Measurements from ENCODE around the gene STX2. TPM values are rescaled to one million over a fixed set of nuclear protein-coding genes. Genes with fewer than 3 reads are reported as not detected.
"Not testable (repeated sequence)": the region's sequence is repeated elsewhere in the genome, so short reads cannot be mapped to it uniquely, and the experiment has no call there.

The STX2 gene
- total RNA-seq, 4 donors from 2014 or later: 2.9 to 14.7 (median 4.7) TPM

DNA sequence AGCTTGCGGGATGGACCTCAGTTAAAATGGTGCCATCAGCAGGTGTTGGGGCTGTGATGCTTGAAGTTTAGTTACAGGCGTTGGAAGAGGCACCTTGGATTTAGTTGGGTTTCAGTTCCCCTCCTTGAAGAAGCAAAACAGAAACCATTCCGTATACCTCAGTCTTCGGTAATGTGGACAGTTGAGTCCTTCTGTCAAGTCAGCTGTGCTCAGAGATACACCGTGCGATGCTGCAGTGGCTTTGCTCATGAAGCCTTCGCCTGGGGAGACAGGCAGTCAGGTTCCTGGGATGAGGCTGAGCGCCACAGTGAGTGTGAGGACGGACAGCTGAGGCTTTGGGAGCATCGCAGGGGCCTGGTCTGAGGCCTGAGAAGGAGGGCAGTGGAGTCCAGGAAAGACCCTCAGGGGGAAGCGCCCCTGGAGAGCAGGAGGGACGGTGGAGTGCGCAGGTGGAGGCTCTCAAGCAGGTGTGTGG lies 40.2 kb upstream of the STX2 start:
- H3K4me3 ChIP-seq (ENCODE audit: low read depth, poor library complexity, severe bottlenecking): no peak overlapping the region
- DNase-seq (ENCODE audit: low spot score in 2 of 2): no peak
- 86 to 95% methylated on average over 13 of the region's 13 CpGs for WGBS, 2 donors
- TF ChIP-seq POLR2A (IDR thresholded peaks at IDR 0.05): no peak
- TF ChIP-seq, protein P1, sequence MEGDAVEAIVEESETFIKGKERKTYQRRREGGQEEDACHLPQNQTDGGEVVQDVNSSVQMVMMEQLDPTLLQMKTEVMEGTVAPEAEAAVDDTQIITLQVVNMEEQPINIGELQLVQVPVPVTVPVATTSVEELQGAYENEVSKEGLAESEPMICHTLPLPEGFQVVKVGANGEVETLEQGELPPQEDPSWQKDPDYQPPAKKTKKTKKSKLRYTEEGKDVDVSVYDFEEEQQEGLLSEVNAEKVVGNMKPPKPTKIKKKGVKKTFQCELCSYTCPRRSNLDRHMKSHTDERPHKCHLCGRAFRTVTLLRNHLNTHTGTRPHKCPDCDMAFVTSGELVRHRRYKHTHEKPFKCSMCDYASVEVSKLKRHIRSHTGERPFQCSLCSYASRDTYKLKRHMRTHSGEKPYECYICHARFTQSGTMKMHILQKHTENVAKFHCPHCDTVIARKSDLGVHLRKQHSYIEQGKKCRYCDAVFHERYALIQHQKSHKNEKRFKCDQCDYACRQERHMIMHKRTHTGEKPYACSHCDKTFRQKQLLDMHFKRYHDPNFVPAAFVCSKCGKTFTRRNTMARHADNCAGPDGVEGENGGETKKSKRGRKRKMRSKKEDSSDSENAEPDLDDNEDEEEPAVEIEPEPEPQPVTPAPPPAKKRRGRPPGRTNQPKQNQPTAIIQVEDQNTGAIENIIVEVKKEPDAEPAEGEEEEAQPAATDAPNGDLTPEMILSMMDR (IDR thresholded peaks at IDR 0.05): no peak
- intact Hi-C loops (cut with DNase I; ENCODE audit: low total_unique reads): no loop called here

DNA sequence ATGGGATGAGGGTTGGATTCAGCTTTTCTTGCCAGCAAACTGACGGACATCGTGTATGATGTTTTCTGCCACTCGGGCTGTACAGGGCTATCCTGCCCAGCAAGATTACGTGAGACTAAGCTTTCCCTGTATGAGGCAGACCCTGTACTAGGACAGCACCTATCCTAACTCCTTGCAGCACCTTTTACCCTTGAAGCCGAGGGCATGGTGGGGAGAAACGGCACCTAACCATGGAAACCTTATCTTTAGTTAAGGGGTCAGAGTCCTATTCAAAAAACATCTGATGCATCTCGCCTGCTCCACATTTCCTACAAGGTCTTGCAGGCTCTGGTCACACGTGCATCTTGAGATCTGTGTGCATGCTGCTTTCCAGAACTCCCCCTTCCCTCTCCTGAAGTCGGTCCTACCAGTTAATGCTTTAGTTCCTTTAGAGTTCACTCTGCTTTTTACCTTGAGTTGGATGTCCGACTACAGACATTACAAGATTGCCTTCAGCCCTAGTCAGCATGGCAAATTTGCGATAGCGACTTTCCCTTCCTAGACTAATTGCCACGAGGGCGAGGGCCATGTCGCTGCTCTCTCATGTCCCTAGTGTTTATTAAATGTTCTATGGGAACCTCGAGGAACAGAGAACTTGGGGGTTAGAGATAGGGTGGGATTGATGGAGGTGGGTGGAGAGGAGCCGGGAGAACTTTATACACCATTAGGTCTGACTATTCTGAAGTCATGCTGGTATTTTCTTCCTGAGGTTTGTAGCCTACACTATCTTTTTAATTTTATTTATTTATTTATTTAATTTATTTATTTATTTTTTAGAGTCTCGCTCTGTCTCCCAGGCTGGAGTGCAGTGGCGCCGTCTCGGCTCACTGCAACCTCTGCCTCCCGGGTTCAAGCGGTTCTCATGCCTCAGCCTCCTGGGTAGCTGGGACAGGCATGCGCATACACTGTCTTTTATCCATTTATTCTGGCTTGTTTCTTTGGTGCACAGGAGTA lies 39.4 kb upstream of the STX2 start:
- no peak for DNase-seq (ENCODE audit: low spot score in 2 of 2)
- intact Hi-C loops (cut with DNase I; ENCODE audit: low total_unique reads): no loop called here
- 81 to 82% methylated on average over 24 of the region's 24 CpGs for WGBS, 2 donors
- H3K4me3 ChIP-seq (ENCODE audit: low read depth, poor library complexity, severe bottlenecking): no peak overlapping the region
- TF ChIP-seq, protein P1 (IDR thresholded peaks at IDR 0.05): no peak
- no peak for TF ChIP-seq POLR2A (IDR thresholded peaks at IDR 0.05)

DNA sequence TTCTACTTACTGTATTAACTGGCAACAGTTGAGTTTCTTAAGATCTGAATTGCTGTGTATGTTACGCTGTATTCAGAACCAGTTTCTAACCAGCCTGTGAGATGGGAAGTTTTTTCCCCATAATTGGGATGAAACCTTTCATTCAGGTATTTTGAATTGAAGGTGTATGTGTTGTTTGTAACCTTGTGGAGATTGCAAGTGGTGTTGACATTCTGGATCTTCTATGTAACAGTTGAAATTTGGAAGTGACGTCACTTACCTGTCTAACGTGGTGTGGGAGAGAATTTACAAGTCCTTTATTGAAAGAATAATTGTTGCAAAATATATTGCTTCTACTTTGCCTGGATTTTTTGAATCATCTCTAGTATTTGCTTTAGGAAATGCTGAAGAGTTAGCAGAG lies 38.3 kb upstream of the STX2 start:
- 78 to 87% methylated on average over 3 of the region's 3 CpGs for WGBS, 2 donors
- no peak overlapping the region for H3K4me3 ChIP-seq (ENCODE audit: low read depth, poor library complexity, severe bottlenecking)
- intact Hi-C loops (cut with DNase I; ENCODE audit: low total_unique reads): no loop called here
- DNase-seq (ENCODE audit: low spot score in 2 of 2): no peak
- TF ChIP-seq, protein P1 (IDR thresholded peaks at IDR 0.05): no peak
- TF ChIP-seq POLR2A (IDR thresholded peaks at IDR 0.05): no peak

DNA sequence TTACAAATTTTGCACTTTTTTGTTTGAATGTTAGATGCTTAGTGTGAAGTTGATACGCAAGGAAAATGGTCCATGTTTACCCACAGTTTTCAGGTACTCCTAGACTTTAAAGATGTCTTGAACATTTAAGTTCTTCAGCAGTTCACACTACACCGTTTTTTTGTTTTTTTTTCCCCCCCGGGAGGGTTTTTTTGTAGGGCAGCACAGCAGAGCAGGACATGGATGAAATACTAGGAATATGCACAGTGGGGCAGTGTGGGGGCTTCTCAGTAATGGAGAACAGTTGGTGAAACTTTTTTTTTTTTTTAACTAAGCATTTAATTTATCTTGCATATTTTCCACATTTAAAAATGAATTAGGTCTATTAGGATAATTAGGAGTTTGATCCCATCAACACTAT lies 37.7 kb upstream of the STX2 start:
- no peak for DNase-seq (ENCODE audit: low spot score in 2 of 2)
- WGBS, 2 donors: 73 to 77% methylated on average over 3 of the region's 3 CpGs
- intact Hi-C loops (cut with DNase I; ENCODE audit: low total_unique reads): no loop called here
- TF ChIP-seq, protein P1 (IDR thresholded peaks at IDR 0.05): no peak
- TF ChIP-seq POLR2A (IDR thresholded peaks at IDR 0.05): no peak
- no peak overlapping the region for H3K4me3 ChIP-seq (ENCODE audit: low read depth, poor library complexity, severe bottlenecking)

DNA sequence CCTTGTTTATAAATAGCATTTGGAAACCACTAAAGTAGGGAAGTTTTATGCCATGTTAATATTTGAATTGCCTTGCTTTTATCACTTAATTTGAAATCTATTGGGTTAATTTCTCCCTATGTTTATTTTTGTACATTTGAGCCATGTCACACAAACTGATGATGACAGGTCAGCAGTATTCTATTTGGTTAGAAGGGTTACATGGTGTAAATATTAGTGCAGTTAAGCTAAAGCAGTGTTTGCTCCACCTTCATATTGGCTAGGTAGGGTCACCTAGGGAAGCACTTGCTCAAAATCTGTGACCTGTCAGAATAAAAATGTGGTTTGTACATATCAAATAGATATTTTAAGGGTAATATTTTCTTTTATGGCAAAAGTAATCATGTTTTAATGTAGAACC lies 37.2 kb upstream of the STX2 start:
- intact Hi-C loops (cut with DNase I; ENCODE audit: low total_unique reads): no loop called here
- H3K4me3 ChIP-seq (ENCODE audit: low read depth, poor library complexity, severe bottlenecking): no peak overlapping the region
- TF ChIP-seq, protein P1 (IDR thresholded peaks at IDR 0.05): no peak
- TF ChIP-seq POLR2A (IDR thresholded peaks at IDR 0.05): no peak
- no peak for DNase-seq (ENCODE audit: low spot score in 2 of 2)

DNA sequence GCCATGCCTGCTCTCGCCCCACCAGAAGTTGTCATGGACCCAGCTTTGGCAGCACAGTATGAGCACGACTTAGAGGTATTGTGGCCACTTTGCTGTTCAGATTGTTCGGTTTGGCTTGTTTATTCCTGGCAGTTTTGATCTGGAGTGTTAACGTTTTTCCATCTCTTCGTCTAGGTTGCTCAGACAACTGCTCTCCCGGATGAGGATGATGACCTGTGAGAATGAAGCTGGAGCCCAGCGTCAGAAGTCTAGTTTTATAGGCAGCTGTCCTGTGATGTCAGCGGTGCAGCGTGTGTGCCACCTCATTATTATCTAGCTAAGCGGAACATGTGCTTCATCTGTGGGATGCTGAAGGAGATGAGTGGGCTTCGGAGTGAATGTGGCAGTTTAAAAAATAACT lies 36.7 kb upstream of the STX2 start:
- intact Hi-C loops (cut with DNase I; ENCODE audit: low total_unique reads); H3K4me3 ChIP-seq (ENCODE audit: low read depth, poor library complexity, severe bottlenecking): not testable (repeated sequence)
- WGBS, 2 donors: 90 to 92% methylated on average over 11 of the region's 11 CpGs

More for the DNA sequence above, 36.7 kb upstream of the STX2 start:
- DNase-seq (ENCODE audit: low spot score in 2 of 2): not testable (repeated sequence)

Data from lower leg skin (tissue), 4 donors.